ENCODE results near the gene GLYR1. TPM values are rescaled to one million over a fixed set of nuclear protein-coding genes. Genes with fewer than 3 reads are reported as not detected.

Gene GLYR1
- total RNA-seq, 1 donor from 2014 or later, result 105 TPM

DNA sequence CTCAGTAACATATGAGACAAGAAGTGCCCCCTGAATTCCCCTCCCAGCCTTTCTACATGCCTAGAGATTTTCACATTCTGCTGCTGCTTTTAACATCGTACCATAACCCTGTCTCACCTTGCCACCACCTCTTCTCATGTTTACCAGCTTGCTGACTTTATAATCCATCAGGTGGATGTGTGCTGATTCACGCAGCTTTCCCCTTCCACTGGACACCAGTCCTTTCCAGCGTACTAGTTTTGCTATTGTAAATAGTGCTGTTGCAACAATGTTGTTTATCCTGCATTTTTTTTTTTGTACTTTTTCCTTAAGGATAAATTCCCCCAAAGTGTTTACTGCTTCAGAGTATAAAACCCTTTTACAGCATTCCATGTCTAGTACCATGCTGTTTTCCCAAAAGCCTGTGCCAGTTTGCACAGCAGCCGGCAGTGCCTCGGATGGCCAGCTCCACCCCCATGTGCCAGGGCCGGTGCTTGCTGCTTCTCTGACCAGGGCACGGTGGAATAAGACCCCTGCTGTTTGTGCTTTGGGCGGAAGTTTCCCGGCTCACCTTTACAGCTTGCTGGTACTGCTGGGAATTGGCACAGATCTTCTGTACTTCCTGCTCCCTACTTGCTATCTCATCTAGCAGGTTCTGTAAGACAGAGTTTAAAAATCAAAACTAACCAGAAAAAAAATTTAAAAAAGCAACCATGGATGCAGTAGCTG, 41.5 kb upstream of the GLYR1 start:
- Mint-ChIP-seq H3K4me1 (peaks cover 11% of the 10 kb centered on the region), H3K4me3 (no peak overlapping the region), H3K27me3 (ENCODE audit: low read depth) (no peaks in the 10 kb centered on the region), H3K9me3 (no peaks in the 10 kb centered on the region), H3K27ac (no peak overlapping the region), H3K36me3 (peaks cover 48% of the 10 kb centered on the region)
- DNase-seq (ENCODE audit: low spot score in 2 of 2, unreplicated experiment in 2 of 2), result no peak
- TF ChIP-seq, protein P1, sequence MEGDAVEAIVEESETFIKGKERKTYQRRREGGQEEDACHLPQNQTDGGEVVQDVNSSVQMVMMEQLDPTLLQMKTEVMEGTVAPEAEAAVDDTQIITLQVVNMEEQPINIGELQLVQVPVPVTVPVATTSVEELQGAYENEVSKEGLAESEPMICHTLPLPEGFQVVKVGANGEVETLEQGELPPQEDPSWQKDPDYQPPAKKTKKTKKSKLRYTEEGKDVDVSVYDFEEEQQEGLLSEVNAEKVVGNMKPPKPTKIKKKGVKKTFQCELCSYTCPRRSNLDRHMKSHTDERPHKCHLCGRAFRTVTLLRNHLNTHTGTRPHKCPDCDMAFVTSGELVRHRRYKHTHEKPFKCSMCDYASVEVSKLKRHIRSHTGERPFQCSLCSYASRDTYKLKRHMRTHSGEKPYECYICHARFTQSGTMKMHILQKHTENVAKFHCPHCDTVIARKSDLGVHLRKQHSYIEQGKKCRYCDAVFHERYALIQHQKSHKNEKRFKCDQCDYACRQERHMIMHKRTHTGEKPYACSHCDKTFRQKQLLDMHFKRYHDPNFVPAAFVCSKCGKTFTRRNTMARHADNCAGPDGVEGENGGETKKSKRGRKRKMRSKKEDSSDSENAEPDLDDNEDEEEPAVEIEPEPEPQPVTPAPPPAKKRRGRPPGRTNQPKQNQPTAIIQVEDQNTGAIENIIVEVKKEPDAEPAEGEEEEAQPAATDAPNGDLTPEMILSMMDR (IDR thresholded peaks at IDR 0.05; ENCODE audit: unreplicated experiment), result no peak

DNA sequence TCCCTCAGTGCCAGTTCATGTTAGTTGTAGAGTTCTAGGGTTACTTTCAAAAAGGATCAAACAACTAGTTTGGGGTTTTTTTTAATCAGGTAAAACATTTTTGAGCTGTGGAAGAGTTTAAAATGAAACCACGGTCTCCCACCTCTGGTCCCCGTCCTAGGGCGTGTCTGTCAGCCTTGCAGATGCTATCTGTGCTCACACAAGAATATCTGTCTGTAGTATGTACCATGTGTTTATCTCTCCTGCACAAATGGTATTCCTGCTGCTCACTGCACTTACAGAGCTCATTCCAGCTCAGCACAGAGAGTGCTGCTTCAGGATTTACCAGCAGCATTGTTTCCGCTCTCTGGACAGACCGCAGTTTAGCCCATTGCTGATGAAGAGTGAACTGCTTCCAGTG, 39.1 kb upstream of the GLYR1 start:
- TF ChIP-seq, protein P1 (IDR thresholded peaks at IDR 0.05; ENCODE audit: unreplicated experiment), result no peak
- Mint-ChIP-seq H3K36me3 (peaks cover 55% of the 10 kb centered on the region), H3K4me3 (no peak overlapping the region), H3K27ac (no peak overlapping the region), H3K9me3 (no peaks in the 10 kb centered on the region), H3K4me1 (peaks cover 24% of the 10 kb centered on the region), H3K27me3 (ENCODE audit: low read depth) (no peaks in the 10 kb centered on the region)
- no peak for DNase-seq (ENCODE audit: low spot score in 2 of 2, unreplicated experiment in 2 of 2)

DNA sequence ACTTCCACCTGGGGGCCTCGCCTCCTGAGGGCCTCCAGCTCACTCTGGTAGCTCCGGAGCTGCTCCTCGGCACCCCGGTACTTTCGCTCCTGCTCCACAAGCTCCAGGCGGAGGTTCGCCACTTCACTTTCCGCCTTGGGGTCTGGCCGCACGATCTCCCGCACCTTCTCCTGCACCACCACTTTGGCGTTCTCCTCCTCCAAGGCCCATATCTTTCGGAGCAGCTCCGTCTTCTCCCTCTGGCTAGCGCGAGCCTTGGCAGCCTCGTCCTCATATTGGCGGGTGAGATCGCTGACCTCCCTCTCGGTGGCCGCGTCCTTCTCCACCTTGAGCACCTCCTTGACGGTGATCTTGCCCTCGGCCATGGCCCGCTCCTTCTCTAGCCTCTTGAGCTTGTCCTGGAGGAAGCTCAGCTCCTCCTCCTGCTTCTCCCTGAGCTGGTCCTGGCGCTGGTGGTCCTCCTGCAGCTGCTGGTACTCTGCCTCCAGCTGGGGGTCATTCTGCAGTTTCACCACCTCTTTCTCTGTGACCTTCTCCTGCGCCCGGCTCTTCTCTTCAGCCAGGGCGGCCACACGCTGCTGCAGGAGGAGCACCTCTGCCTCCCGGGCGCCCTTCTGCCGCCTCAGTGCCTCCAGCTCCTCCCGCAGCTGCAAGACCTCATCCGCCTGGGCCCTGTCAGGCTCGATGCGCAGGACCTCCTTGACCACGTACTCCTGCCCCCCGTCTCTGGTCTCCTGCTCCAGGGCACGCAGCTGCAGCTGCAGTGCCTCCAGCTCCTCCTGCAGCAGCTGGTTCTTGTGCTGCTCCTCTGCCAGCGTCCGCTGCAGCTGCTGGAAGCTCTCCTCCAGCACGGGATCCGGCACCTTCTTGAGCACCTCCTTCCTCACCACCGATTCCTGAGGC, 38.1 kb upstream of the GLYR1 start:
- DNase-seq (ENCODE audit: low spot score in 2 of 2, unreplicated experiment in 2 of 2), result no peak
- TF ChIP-seq, protein P1 (IDR thresholded peaks at IDR 0.05; ENCODE audit: unreplicated experiment), result no peak
- Mint-ChIP-seq H3K36me3 (peaks cover 53% of the 10 kb centered on the region), H3K9me3 (no peaks in the 10 kb centered on the region), H3K27me3 (ENCODE audit: low read depth) (no peaks in the 10 kb centered on the region), H3K27ac (no peak overlapping the region), H3K4me1 (peaks cover 26% of the 10 kb centered on the region), H3K4me3 (no peak overlapping the region)

DNA sequence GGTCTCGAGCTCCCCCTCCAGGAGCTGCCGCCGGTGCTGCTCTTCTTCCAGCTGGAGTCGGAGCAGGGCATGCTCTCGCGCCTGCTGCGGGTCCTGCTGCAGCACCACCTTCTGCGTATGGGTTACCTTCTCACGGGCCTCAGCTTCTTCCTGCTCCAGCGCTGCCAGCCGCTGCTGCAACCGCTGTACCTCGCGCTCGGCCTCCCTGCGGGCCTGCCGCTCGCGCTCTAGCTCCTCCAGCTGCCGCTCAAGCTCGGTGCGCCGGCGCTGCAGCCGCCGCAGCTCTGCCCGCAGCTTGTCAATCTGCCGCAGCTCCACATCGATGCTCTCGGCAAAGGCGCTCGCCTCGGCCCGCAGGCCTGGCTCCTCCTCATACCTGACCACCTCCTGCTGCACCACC, 37.1 kb upstream of the GLYR1 start:
- no peak overlapping the region for H3K27ac Mint-ChIP-seq
- H3K4me3 Mint-ChIP-seq, result no peak overlapping the region
- peaks cover 52% of the 10 kb centered on the region for H3K36me3 Mint-ChIP-seq
- H3K4me1 Mint-ChIP-seq, result peaks cover 26% of the 10 kb centered on the region
- H3K27me3 Mint-ChIP-seq (ENCODE audit: low read depth), result no peaks in the 10 kb centered on the region
- no peaks in the 10 kb centered on the region for H3K9me3 Mint-ChIP-seq
- TF ChIP-seq, protein P1 (IDR thresholded peaks at IDR 0.05; ENCODE audit: unreplicated experiment), result no peak
- no peak for DNase-seq (ENCODE audit: low spot score in 2 of 2, unreplicated experiment in 2 of 2)

DNA sequence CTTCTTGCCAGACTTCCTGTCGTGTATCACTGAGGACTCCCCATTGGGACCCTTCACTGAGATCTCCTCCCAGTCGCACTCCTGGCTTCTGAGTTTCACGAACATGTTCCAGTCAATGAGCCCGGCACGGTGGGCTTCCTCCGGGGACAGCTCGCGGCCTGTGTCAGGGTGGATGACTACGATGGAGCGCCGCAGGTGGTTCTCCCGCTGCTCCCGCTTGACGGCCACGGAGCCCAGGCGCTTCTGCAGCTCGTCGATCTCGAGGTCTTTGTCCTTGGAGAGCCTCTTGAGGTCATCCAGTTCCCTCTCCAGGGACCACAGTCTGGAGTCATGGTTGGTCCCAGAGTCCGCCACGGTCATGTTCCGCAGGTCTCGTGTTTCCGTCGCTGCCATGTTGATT, 36.4 kb upstream of the GLYR1 start:
- Mint-ChIP-seq H3K36me3 (peaks cover 55% of the 10 kb centered on the region), H3K9me3 (no peaks in the 10 kb centered on the region), H3K27ac (peak overlapping the region; percentile 95), H3K27me3 (ENCODE audit: low read depth) (no peaks in the 10 kb centered on the region), H3K4me3 (no peak overlapping the region), H3K4me1 (peaks cover 26% of the 10 kb centered on the region)
- DNase-seq (ENCODE audit: low spot score in 2 of 2, unreplicated experiment in 2 of 2), result no peak
- TF ChIP-seq, protein P1 (IDR thresholded peaks at IDR 0.05; ENCODE audit: unreplicated experiment), result no peak

Data from mesothelial cell of epicardium (in vitro differentiated cells).